Skeletal muscle tissue (tissue), 4 donors: ENCODE measurements around the gene IRF6. TPM values are rescaled to one million over a fixed set of nuclear protein-coding genes. Genes with fewer than 3 reads are reported as not detected.

ENCODE experiments used
- H3K27ac ChIP-seq: one replicate; pipeline ENCODE4 v1.7.0; 2013; ENCODE audit warnings: mild to moderate bottlenecking, low read depth, low read length, inconsistent platforms
- H3K27me3 ChIP-seq, 3 donors: one replicate each; pipeline ENCODE4 v1.7.0; 2013; ENCODE audit warnings: low read length in 3 of 3; ENCODE audit not compliant: control insufficient read depth in 3 of 3, insufficient read depth in 3 of 3
- H3K36me3 ChIP-seq, 3 donors: one replicate each; pipeline ENCODE4 v1.7.0; 2013; ENCODE audit warnings: low read length in 3 of 3; ENCODE audit not compliant: control insufficient read depth in 3 of 3, insufficient read depth in 3 of 3
- H3K4me1 ChIP-seq, 3 donors: one replicate each; pipeline ENCODE4 v1.7.0; 2013; ENCODE audit warnings: low read length in 3 of 3, mild to moderate bottlenecking in 3 of 3; ENCODE audit not compliant: control insufficient read depth in 3 of 3, insufficient read depth in 3 of 3
- H3K4me3 ChIP-seq, 3 donors: one replicate each; pipeline ENCODE4 v1.7.0; 2013; ENCODE audit warnings: low read length in 3 of 3
- H3K9ac ChIP-seq, 3 donors: one replicate each; pipeline ENCODE4 v1.7.0; 2013; ENCODE audit warnings: low read length in 3 of 3, mild to moderate bottlenecking in 3 of 3, moderate library complexity in 2 of 3, low read depth in 1 of 3
- H3K9me3 ChIP-seq, 3 donors: one replicate each; pipeline ENCODE4 v1.7.0; 2013; ENCODE audit warnings: low read length in 3 of 3; ENCODE audit not compliant: control insufficient read depth in 3 of 3
- total RNA-seq: library from RNA; depleted of rRNA; stranded (reverse); fragments of >200 nt; gene quantifications from one replicate; pipeline ENCODE4 v1.2.3, GENCODE V29; 2014
- donor health status: Osteomylitis.

IRF6 gene
- total RNA-seq, 1 donor from 2014 or later, result 0.52 TPM

DNA sequence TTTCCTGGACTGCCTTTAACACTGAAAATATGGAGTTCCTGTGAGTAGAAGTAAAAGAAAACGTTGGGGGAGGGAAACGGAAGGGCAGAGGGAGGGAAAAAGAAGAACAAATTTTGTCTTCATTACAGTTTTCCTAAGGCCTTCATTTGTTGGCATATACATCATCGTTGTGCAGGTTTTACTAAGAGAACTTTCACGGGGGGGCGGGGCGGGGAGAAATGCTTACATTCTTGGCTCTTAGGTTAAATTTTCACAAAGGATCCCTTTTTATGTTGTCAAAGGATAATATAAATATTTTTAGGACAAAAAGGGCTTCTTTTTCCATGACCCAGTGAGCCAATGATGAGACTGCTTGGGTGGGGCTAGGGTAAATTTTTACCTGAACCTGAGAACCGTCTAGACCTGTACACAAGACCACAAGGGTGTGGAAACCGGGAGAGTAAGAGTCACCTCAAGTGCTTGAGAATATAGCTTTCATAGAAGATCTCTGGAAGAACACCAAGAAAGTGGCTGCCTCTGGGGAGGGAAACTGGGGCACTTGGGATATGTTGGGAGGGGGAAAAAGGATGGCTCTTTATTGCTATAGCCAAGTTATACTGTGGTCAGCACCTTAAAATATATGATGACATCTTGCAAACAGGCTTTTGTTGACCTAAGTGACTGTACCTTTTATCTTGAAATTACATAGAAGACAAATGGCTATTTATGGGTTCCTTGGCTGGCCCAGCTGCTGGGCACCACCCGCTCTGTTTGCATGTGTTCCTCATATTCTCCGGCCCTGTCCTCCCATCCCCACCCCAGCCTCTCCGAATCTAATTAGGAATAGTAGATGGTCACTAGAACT, 19.9 kb upstream of the IRF6 start:
- Histone ChIP-seq H3K27me3 (peaks cover 0 to 2% (median 0%) of the 10 kb centered on the region in 3 donors), H3K4me3 (no peak overlapping the region), H3K4me1 (no peaks in the 10 kb centered on the region), H3K9me3 (no peaks in the 10 kb centered on the region), H3K9ac (no peak overlapping the region), H3K27ac (no peak overlapping the region), H3K36me3 (peaks cover 1 to 2% (median 1%) of the 10 kb centered on the region in 3 donors)

DNA sequence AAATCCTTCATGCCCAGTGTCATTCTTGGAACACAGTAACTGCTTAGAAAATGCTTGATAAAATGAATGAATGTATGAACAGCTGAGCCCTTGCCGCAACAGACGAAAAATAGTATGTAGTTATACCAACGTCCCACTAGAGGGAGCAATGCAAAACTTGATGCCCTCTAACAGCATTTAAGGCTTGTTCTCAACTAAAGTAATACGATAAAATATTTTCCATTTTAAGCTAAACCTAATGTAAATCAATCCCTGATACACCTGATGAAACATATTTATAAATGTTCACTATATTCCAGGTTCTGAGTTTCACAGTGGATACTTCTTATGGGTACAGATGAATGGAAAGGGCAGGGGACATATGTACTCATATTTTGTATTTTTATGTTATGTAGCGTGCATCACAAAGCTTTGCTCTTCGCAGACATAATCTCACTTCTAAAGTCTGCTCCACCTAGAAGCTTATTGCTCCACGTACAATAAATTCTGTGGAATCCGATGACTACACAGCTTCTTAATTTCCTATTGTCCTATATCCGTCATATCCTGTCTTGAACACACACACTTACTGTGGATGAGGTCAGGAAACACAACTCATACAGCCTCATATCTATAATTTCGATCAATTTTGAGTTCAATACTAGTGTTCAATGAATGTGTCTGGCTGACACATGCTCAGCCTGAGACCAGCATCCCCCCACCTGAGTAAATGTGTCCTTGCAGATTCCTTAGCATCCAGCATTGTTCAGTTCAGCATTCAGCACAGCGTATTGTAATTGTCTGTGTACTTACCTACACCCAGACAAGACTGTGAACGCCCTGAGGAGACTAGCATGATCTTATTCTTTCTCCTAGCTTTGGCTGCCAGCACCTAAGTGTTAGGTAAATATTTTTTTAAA, 17.4 kb upstream of the IRF6 start:
- H3K9ac ChIP-seq, result no peak overlapping the region
- no peaks in the 10 kb centered on the region for H3K36me3 ChIP-seq
- H3K27me3 ChIP-seq, result peaks cover 5 to 6% (median 5%) of the 10 kb centered on the region in 3 donors
- H3K27ac ChIP-seq, result no peak overlapping the region
- no peaks in the 10 kb centered on the region for H3K4me1 ChIP-seq
- no peak overlapping the region for H3K4me3 ChIP-seq
- H3K9me3 ChIP-seq, result no peaks in the 10 kb centered on the region

DNA sequence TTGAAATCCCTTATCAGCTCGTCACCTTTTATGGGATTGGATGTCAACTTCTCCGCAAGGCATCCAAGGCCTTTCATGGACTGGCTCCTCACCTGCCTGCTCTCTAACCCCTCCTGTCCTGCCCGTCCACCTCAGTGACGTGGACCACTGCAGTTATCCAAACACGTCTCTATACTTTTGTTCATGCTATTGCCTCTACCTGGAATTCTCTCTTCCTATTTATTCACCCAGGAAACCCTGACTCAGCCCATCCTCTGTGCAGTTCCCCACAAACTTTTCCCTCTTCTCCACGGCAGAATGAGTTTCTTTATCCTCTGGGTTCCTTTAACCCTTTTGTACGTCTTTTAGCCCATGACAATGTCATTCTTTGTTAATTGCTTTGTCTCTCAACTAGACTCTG, 16.8 kb upstream of the IRF6 start:
- H3K9me3 ChIP-seq, result no peaks in the 10 kb centered on the region
- no peak overlapping the region for H3K4me3 ChIP-seq
- H3K9ac ChIP-seq, result no peak overlapping the region
- H3K36me3 ChIP-seq, result no peaks in the 10 kb centered on the region
- no peaks in the 10 kb centered on the region for H3K4me1 ChIP-seq
- no peak overlapping the region for H3K27ac ChIP-seq
- peaks cover 5 to 9% (median 6%) of the 10 kb centered on the region in 3 donors for H3K27me3 ChIP-seq

DNA sequence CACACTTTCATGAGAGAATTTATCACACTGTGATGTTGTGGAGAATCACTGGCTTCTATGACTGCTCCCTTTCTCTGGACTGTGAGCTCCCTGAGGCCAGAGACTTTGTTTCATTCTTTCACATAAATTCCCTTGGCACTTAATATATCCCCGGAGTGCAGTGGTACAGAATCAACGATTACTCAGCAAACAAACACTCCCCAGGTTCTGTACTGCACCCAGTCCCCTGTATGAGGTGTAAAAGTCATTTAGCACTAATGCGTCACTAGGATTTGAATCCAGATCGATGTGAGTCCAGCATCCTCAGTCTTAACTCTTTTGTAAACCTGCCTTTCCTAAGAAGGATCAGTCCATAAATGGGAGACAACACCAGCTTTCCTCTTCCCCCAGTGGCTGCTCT, 15.0 kb upstream of the IRF6 start:
- no peaks in the 10 kb centered on the region for H3K36me3 ChIP-seq
- no peaks in the 10 kb centered on the region for H3K9me3 ChIP-seq
- H3K27me3 ChIP-seq, result peaks cover 8 to 11% (median 9%) of the 10 kb centered on the region in 3 donors
- H3K4me1 ChIP-seq, result no peaks in the 10 kb centered on the region
- H3K27ac ChIP-seq, result no peak overlapping the region
- H3K4me3 ChIP-seq, result no peak overlapping the region
- H3K9ac ChIP-seq, result no peak overlapping the region

DNA sequence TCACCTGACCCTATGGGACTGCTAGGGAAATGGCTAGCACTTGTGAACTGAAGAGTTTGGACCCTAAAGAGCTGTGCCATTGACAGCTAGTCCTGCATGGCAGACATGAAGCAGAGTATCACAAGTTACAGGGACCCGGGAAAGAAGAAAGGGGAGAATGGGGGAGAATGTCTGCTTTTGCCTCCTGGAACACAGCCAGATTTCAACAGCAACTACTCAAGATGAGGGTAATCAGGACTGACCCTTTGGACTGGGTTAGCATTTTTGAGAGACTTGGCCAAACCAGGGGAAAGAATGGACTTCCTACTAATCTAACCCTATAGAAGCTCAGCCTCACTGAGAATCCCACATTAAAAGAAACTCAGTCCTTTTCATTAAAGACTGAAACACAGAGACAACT, 13.1 kb upstream of the IRF6 start:
- Histone ChIP-seq H3K27me3 (peaks cover 8 to 11% (median 9%) of the 10 kb centered on the region in 3 donors), H3K9me3 (no peaks in the 10 kb centered on the region), H3K36me3 (no peaks in the 10 kb centered on the region), H3K27ac (no peak overlapping the region), H3K4me1 (no peaks in the 10 kb centered on the region), H3K9ac (no peak overlapping the region), H3K4me3 (no peak overlapping the region)

DNA sequence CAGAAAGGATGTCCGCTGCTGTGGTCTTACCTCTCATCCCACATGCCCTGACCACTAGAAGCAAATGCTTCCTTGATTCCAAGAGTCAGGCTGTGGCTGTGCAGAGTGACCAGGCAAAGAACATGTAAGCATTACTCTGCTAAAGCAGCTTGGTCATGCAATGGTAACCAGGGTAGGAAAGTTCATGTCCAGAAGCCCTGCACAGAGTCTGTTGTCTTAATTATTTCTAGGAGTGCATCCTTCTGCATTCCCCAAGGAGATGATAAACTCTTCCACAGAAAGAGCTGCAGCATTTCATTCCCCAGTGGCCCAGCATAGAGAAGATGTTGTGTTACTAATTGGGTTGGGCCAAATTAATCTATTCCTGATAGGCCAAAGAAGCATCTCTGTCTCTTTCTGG, 11.7 kb upstream of the IRF6 start:
- no peaks in the 10 kb centered on the region for H3K36me3 ChIP-seq
- no peaks in the 10 kb centered on the region for H3K4me1 ChIP-seq
- H3K9ac ChIP-seq, result no peak overlapping the region
- H3K27me3 ChIP-seq, result peaks cover 7 to 11% (median 8%) of the 10 kb centered on the region in 3 donors
- H3K27ac ChIP-seq, result no peak overlapping the region
- H3K4me3 ChIP-seq, result no peak overlapping the region
- no peaks in the 10 kb centered on the region for H3K9me3 ChIP-seq

DNA sequence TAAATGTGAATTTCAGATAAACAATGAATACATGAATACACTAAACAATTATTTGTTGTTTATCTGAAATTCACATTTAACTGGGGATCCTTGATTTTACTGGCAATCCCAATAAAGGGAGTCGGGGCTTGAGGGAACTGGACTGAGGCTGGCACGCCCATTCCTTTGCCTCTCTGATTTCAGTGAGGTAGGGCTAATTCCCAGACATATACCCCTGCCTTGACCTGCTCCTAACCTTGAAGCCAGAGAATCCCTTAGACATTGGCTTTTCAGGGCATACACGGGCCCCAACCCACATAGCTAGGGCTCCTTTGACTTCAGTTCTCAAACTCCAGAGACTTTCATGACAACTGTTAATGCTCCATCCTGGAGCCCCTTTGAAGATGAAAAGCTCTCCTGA, 11.0 kb upstream of the IRF6 start:
- H3K36me3 ChIP-seq, result no peaks in the 10 kb centered on the region
- H3K4me3 ChIP-seq, result no peak overlapping the region
- H3K9me3 ChIP-seq, result no peaks in the 10 kb centered on the region
- no peaks in the 10 kb centered on the region for H3K4me1 ChIP-seq
- no peak overlapping the region for H3K27ac ChIP-seq
- no peak overlapping the region for H3K9ac ChIP-seq
- H3K27me3 ChIP-seq, result peaks cover 8 to 11% (median 9%) of the 10 kb centered on the region in 3 donors

DNA sequence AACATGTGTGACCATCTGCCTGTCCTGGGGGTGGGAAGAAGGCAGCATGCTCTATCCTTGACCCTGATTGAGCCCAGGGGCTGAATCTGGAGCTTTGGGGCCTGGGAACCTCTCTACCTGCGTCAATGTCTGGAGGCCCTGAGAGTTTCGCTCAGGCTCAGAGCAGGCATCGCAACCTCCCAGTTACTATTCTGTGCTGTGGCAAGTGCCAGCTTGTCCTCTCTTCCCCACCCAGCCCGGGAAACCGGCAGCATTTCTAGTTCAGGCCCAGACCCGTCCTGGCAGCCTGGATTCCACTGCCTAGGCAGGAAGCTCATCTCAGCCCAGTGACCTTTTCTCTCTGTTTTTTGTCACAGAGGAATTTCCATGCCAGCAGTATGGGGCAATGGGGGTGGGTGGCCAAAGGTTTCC, 10.0 kb upstream of the IRF6 start:
- Histone ChIP-seq H3K4me3 (no peak overlapping the region), H3K27me3 (peaks cover 8 to 11% (median 10%) of the 10 kb centered on the region in 3 donors), H3K9me3 (no peaks in the 10 kb centered on the region), H3K9ac (no peak overlapping the region), H3K4me1 (no peaks in the 10 kb centered on the region), H3K27ac (no peak overlapping the region), H3K36me3 (no peaks in the 10 kb centered on the region)

DNA sequence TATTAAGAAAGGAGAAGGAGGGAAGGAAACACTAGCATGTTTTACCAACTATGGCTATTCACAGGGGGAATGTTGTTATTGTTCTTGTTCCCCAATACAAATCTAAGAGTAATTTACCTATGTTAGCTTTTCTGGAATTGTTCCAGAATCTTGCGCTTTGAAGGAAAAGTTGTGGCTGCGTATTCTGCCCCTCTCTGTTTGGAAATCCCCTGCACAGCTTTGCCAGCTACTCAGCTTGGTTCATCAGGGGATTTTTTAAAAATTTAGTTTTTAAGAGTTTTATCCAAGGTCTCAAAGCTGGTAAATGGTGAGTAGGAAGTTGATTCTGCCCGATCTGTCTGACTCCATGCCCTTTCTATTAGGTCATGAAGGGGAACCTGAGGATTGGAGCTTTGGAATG, 9.5 kb upstream of the IRF6 start:
- H3K9me3 ChIP-seq, result no peaks in the 10 kb centered on the region
- peaks cover 8 to 11% (median 10%) of the 10 kb centered on the region in 3 donors for H3K27me3 ChIP-seq
- no peaks in the 10 kb centered on the region for H3K4me1 ChIP-seq
- H3K27ac ChIP-seq, result no peak overlapping the region
- no peak overlapping the region for H3K9ac ChIP-seq
- H3K4me3 ChIP-seq, result no peak overlapping the region
- H3K36me3 ChIP-seq, result no peaks in the 10 kb centered on the region

DNA sequence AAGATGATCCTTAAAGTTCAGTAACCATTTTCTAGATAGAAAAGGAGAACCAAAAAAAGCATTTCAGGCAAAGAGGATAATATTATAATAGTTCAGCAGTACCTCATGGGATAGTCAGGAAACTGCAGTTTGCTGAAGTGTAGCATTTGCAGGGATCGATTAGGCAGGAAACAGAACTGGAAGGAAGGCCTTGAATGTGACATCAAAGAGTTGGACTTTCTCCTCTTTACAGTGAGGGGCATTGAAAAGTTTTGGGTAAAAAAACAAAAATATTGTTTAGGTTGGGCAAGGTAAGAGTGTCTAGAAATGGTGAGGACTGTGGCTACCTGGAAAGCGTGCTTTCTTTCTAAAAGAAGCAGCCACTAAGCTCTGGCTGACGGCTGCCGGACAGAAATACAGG, 8.0 kb upstream of the IRF6 start:
- Histone ChIP-seq H3K27ac (no peak overlapping the region), H3K4me3 (no peak overlapping the region), H3K4me1 (no peaks in the 10 kb centered on the region), H3K27me3 (peaks cover 6 to 10% (median 8%) of the 10 kb centered on the region in 3 donors), H3K9ac (no peak overlapping the region), H3K36me3 (no peaks in the 10 kb centered on the region), H3K9me3 (no peaks in the 10 kb centered on the region)
